Bronchial epithelial cell (primary cell): ENCODE measurements around the gene SLC25A40. TPM values are rescaled to one million over a fixed set of nuclear protein-coding genes. Genes with fewer than 3 reads are reported as not detected.
"Not testable (repeated sequence)": the region's sequence is repeated elsewhere in the genome, so short reads cannot be mapped to it uniquely, and the experiment has no call there.

Experiments
- DNase-seq: peaks from one replicate; pipeline ENCODE4 v3.0.0-alpha.2; 2010; ENCODE audit warnings: low read depth
- FAIRE-seq: peaks from 2 replicates; lab custom pipeline; 2011; peaks lifted over from hg19 to GRCh38; lab: Jason Lieb, UNC
- H3K27me3 ChIP-seq: 2 replicates; pipeline ENCODE4 v1.5.1; 2011; ENCODE audit warnings: low read length; ENCODE audit not compliant: control insufficient read depth, insufficient read depth
- H3K36me3 ChIP-seq: 2 replicates; pipeline ENCODE4 v1.5.1; 2011; ENCODE audit warnings: low read length; ENCODE audit not compliant: control insufficient read depth, insufficient read depth
- H3K4me3 ChIP-seq: 2 replicates; pipeline ENCODE4 v1.5.1; 2011; ENCODE audit warnings: mild to moderate bottlenecking, low read depth, low read length, control low read depth
- total RNA-seq: library from RNA; depleted of rRNA; stranded (reverse); fragments of >200 nt; gene quantifications from 2 replicates; pipeline ENCODE4 v1.2.1, GENCODE V29; 2014
- TF ChIP-seq, protein P1 (sequence below): IDR thresholded peaks from 2 replicates; pipeline ENCODE4 v1.5.1; 2011; ENCODE audit warnings: mild to moderate bottlenecking, moderate library complexity, low read length, control low read depth, inconsistent platforms; ENCODE audit not compliant: insufficient read depth, severe bottlenecking

SLC25A40 gene
- total RNA-seq, 1 donor from 2014 or later, result 3.9 TPM

DNA sequence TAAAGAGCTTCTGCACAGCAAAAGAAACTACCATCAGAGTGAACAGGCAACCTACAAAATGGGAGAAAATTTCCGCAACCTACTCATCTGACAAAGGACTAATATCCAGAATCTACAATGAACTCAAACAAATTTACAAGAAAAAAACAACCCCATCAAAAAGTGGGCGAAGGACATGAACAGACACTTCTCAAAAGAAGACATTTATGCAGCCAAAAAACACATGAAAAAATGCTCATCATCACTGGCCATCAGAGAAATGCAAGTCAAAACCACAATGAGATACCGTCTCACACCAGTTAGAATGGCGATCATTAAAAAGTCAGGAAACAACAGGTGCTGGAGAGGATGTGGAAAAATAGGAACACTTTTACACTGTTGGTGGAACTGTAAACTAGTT is 54.1 kb downstream of the SLC25A40 start:
- not testable (repeated sequence) for DNase-seq, H3K27me3 ChIP-seq, H3K4me3 ChIP-seq, FAIRE-seq, H3K36me3 ChIP-seq

DNA sequence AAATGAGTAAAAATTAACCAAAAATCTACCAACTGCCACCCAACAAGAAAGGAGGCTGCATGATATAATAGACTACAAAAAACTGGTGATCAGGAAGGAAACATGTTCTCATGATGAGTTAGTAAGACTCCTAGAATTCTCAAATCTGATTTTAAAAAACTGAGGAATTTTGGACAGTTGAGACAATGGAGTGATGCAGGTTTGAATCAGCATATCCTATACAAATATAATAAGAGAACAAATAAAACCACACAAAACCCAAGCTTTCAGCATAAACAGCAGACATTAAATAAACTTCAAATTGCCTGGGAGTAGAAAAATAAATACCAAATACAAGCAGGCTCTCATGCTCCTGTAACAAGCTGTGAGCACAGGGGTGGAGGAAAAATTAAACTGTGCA is 57.8 kb downstream of the SLC25A40 start:
- no peaks in the 10 kb centered on the region for H3K36me3 ChIP-seq
- TF ChIP-seq, protein P1, sequence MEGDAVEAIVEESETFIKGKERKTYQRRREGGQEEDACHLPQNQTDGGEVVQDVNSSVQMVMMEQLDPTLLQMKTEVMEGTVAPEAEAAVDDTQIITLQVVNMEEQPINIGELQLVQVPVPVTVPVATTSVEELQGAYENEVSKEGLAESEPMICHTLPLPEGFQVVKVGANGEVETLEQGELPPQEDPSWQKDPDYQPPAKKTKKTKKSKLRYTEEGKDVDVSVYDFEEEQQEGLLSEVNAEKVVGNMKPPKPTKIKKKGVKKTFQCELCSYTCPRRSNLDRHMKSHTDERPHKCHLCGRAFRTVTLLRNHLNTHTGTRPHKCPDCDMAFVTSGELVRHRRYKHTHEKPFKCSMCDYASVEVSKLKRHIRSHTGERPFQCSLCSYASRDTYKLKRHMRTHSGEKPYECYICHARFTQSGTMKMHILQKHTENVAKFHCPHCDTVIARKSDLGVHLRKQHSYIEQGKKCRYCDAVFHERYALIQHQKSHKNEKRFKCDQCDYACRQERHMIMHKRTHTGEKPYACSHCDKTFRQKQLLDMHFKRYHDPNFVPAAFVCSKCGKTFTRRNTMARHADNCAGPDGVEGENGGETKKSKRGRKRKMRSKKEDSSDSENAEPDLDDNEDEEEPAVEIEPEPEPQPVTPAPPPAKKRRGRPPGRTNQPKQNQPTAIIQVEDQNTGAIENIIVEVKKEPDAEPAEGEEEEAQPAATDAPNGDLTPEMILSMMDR, result no peak
- no peak overlapping the region for H3K4me3 ChIP-seq
- FAIRE-seq (no peak), DNase-seq (no peak)
- H3K27me3 ChIP-seq, result no peaks in the 10 kb centered on the region

DNA sequence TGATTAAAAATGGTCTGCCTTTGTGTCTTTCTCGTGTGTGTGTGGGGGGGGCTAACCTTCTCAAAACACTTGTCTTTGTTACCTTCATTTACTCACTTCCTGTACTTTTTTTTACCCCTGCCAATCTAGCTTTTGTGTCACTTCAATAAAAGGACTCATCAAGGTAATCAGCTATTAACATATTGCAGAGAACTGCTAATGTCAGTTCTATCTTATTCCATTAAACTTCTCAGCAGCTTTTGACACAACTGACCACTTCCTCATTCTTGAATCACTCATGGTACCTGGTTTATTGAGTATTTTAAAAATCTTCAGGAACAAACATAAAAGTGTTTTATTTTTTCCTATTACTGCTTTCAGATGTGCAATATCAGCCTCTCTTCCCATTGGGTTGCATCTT is 59.8 kb downstream of the SLC25A40 start:
- Histone ChIP-seq H3K27me3 (no peaks in the 10 kb centered on the region), H3K4me3 (no peak overlapping the region), H3K36me3 (no peaks in the 10 kb centered on the region)
- TF ChIP-seq, protein P1, result no peak
- DNase-seq (peak; percentile 6), FAIRE-seq (no peak)

DNA sequence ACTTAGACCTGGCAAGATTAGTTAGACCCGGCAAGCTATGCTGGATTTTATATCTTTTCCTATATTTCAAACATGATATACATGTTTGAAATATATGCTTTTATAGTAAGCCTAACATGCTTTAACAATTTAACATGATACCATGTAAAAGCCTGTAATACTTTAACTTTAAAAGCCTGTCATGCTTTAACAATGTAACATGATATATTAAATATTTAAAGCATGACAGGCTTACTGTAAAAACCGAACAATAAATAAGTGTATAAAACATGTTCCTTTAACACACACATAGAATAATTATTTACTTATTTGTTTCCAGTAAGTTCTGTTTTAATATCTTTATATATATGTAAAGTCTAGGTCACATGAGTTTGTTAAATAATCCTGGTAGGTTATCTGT is 65.4 kb downstream of the SLC25A40 start:
- DNase-seq (no peak), FAIRE-seq (no peak)
- no peaks in the 10 kb centered on the region for H3K27me3 ChIP-seq
- no peaks in the 10 kb centered on the region for H3K36me3 ChIP-seq
- TF ChIP-seq, protein P1, result no peak
- H3K4me3 ChIP-seq, result no peak overlapping the region

DNA sequence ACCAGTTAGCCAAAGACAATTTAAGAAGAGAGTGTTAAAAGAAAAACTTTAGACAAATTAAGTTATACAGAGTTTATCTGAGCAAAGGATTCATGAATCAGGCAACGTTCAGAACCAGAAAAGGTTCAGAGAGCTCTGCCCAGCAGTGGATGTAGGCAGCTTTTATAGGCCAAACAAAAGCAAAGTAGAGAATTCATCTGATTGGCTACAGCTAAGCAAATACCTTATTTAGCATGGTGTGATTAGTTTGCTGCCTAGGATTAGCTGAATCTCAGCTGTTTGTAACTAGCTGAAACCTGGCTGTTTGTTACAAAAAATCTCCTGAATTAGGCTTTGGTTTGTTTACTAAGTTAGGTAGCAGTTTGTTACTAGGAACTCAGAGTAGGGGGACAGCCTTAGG is 66.0 kb downstream of the SLC25A40 start:
- DNase-seq (no peak), FAIRE-seq (no peak)
- Histone ChIP-seq H3K4me3 (no peak overlapping the region), H3K36me3 (no peaks in the 10 kb centered on the region), H3K27me3 (no peaks in the 10 kb centered on the region)
- TF ChIP-seq, protein P1, result no peak

DNA sequence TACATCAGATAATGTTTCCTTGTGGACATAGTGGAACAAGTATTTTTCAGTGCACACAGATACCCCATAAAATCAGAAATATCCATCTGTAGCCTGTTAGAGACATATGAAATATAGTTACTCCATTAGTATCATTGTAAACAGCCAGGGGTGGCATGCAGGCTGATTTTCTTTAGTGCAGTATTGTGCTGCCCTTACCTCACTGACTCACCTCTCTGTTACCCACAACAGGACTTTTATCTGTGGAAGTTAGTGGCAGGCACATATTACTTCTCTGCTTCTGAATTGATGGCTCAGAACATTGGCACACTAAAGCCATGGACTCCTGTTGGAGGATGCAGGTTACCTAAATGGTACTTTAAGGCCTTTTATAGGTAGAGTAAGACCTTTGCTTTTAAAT is 70.0 kb downstream of the SLC25A40 start:
- H3K27me3 ChIP-seq, result no peaks in the 10 kb centered on the region
- no peaks in the 10 kb centered on the region for H3K36me3 ChIP-seq
- no peak for FAIRE-seq
- TF ChIP-seq, protein P1, result no peak
- no peak for DNase-seq
- no peak overlapping the region for H3K4me3 ChIP-seq
